AG04449 (cell line): Measurements from ENCODE around the gene DDR2.

Experiments used
- CTCF ChIA-PET: fragments of 350-600 bp; formaldehyde crosslinking; extraction: SDS; loops from one replicate; lab custom pipeline; 2021; ENCODE audit warnings: antibody characterized with exemption; lab: Yijun Ruan, JAX
- POLR2A ChIA-PET: fragments of 400-600, 350-600 bp; formaldehyde crosslinking; extraction: SDS; loops from one replicate; lab custom pipeline; 2020; ENCODE audit warnings: antibody characterized with exemption, inconsistent platforms; lab: Yijun Ruan, JAX
- DNase-seq: peaks from one replicate; pipeline ENCODE4 v3.0.0-alpha.2; 2010; ENCODE audit warnings: low read depth, low spot score
- H3K4me3 ChIP-seq: 2 replicates; pipeline ENCODE4 v1.5.1; 2011; ENCODE audit warnings: low read depth, mild to moderate bottlenecking, control low read depth, low read length
- CTCF ChIP-seq: IDR thresholded peaks from one replicate; pipeline ENCODE4 v1.5.1; 2011; ENCODE audit warnings: mild to moderate bottlenecking, moderate library complexity, low read length, control low read depth, inconsistent platforms; ENCODE audit not compliant: insufficient read depth; ENCODE audit errors: missing control alignments

The DDR2 gene

DNA sequence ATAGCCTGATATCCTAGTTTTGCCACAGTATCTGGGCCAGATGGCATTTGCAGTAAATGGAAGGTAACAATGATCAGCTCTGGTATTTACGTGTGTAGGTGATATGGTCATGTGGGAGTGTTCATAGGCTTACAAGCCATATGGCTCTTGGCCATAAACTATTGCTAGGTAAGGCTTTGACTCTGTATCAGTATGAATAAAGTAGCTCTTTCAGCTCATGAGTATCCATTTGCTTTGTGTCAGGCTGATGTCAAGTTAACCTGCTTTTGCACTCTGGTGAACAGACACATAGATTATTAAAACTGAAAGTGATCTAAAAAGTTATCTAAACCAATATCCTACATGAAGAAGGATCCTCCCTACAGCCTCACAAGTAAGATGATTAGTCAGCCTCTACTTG is 69.0 kb downstream of the DDR2 start:
- CTCF ChIA-PET = interaction anchor here (0.7 to 1.7 kb wide), 4 partner anchors 9 to 88 kb away, joined by 3 to 5 read pairs (median 4); no protein-coding TSS in a partner anchor
- POLR2A ChIA-PET = interaction anchor here (0.7 kb wide), 1 partner anchor 10 kb away, joined by 4 read pairs; no protein-coding TSS in a partner anchor
- no peak for TF ChIP-seq CTCF
- DNase-seq = no peak
- H3K4me3 ChIP-seq = no peak overlapping the region

DNA sequence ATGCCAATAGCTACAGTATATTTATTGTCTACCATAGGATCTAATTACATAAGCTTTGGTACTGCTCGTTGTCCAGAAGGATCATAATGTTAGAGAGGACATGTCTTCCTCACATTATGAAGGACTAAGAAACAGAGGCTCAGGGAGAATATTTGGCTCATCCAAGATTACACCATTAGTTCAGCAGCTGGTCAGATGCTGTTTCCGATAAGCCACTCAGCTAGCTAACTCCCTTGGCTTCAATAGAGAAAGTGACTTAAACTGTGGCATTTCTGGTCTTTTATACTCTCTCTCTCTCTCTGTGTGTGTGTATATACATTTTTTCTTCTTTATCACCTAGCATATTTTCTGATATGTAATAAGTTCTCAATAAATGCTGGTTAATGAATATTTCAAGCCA is 70.4 kb downstream of the DDR2 start:
- DNase-seq = no peak
- ChIA-PET POLR2A (no interaction called here), CTCF (interaction anchor here (0.9 to 1.7 kb wide), 4 partner anchors 14 to 855 kb away, joined by 3 to 5 read pairs (median 4); no protein-coding TSS in a partner anchor)
- TF ChIP-seq CTCF = no peak
- no peak overlapping the region for H3K4me3 ChIP-seq

- no peak for DNase-seq
- no peak overlapping the region for H3K4me3 ChIP-seq
- ChIA-PET CTCF (interaction anchor here (1.2 kb wide), 1 partner anchor 9 kb away, joined by 4 read pairs; no protein-coding TSS in a partner anchor), POLR2A (no interaction called here)
- no peak for TF ChIP-seq CTCF
Observed at GRCh38 chr1:162703708-162704107, 71.4 kb downstream of the DDR2 start.

DNA sequence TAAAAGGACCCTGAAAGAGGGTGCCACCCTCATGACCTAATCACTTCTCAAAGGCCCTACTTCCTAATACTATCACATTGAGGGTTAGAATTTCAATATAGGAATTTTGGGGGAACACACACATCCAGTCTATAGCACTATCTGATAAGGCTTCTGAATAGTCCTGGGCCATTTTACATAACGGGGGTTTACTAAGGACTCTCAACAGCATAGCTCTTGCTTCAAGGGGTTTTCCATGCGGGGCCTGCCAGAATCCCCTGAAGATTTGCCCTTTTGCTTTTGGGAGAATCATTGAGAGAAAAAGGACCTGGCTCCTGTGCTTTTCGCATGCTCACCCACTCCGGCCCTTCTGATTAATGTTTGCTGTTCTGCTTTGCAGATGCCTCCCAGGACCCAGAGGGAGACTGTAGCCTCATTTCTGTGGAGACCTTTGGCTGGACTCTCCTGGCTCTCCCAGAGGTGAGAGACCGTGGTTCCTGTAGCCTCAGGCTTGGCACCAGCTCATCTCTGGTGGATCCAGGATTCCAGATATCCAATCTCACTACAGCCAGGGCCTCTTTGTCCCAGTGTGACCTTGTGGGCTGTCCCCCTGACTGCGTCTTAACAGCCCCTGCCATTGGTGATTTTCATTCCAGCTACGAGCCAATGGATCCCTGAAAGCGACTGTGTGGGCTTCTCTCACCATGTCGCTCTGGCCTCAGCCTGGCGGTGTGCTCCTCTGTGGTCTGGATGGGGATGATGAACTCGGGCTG is 72.6 kb downstream of the DDR2 start:
- POLR2A ChIA-PET = no interaction called here
- no peak for TF ChIP-seq CTCF
- CTCF ChIA-PET = no interaction called here

DNA sequence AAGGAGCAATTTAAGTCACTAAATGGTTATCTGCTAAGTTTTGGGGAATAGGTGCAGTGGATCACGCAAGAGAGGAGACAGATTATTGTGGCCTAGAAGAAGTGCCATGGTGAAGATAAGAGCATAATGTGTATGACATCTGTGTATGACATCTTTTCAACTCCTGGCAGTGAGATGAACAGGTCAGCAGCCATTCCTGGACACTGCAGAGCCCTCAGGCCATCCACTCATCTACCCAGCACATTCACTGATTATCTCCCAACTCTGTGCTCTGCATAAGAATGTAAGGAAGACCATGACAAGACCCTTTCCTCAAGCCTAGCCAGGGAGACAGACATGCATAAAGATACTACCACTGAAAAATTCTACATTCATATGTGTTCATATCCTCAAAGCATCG is 73.7 kb downstream of the DDR2 start:
- ChIA-PET CTCF (no interaction called here), POLR2A (no interaction called here)
- no peak for DNase-seq
- TF ChIP-seq CTCF = no peak
- no peak overlapping the region for H3K4me3 ChIP-seq

More for the DNA sequence above, 72.6 kb downstream of the DDR2 start:
- H3K4me3 ChIP-seq = no peak overlapping the region
- no peak for DNase-seq

GRCh38 chr1:162706606-162707005 is 74.3 kb downstream of the DDR2 start:
- ChIA-PET POLR2A (no interaction called here), CTCF (interaction anchor here (1.1 to 2.3 kb wide), 2 partner anchors 10 to 94 kb away, joined by 5 read pairs; no protein-coding TSS in a partner anchor)
- H3K4me3 ChIP-seq = no peak overlapping the region
- TF ChIP-seq CTCF = no peak
- no peak for DNase-seq
